SKM-1 (cell line): Measurements from ENCODE around the gene LTBP4.
A peak's percentile ranks its signal among the peaks of the same experiment; 100 is the strongest.

Experiments used
- DNase-seq: peaks from one replicate; lab custom pipeline; 2025; ENCODE audit not compliant: unreplicated experiment; lab: John Stamatoyannopoulos, UW

LTBP4 gene

DNA sequence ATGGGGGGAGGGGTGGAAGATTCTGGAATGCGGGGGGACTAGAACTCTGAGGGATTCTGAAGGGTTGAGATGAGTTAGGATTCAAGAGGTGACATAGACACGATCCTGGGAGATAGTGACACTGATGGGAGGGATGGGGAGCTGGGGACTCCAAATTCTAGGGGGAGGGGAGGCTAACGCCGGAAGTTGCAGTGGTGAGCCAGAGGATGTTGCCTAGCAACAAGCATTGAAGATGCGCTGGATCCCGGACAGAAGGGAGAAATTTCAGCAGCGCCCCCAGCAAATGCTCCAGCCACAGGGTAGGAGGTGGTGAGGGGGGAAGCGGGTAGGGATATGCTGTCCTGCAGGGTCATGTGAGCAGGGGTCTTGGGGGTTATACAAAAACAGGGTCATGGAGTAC is 6.9 kb upstream of the LTBP4 start:
- no peak for DNase-seq

GRCh38 chr19:40594657-40595091 is 6.5 kb upstream of the LTBP4 start:
- DNase-seq, result no peak

DNA sequence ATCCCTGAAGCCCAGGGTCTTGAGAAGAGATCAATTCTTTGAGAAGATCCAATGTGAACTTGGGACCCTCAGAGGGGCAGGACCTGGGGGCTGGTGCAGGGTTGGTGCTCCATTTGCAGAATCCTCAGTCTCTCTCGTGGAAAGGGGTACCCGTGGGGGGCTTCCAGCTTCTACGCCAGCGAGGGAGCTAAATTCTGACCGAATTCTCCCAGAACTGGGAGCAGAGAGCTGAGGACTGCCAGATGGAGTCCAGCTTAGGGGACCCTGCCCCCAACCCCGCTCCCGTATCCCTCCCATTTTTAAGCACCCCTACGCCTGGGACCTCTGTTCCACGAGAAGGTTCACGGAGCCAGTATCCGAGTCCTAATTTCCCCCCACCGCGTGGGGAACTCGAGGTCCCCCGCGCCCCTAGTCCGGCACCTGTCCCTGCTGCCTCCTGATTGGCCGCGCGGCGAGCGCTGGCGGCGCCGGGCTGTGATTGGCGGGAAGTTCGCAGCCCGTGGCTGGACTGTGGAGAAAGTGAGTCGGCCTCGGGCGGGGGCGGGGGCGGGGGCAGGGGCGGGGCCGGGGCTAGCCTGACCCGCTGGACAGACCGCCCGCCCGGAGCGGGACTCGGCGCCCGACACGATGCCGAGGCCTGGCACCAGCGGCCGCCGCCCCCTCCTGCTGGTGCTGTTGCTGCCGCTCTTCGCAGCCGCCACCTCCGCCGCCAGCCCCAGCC is 4.4 kb upstream of the LTBP4 start:
- no peak for DNase-seq

DNA sequence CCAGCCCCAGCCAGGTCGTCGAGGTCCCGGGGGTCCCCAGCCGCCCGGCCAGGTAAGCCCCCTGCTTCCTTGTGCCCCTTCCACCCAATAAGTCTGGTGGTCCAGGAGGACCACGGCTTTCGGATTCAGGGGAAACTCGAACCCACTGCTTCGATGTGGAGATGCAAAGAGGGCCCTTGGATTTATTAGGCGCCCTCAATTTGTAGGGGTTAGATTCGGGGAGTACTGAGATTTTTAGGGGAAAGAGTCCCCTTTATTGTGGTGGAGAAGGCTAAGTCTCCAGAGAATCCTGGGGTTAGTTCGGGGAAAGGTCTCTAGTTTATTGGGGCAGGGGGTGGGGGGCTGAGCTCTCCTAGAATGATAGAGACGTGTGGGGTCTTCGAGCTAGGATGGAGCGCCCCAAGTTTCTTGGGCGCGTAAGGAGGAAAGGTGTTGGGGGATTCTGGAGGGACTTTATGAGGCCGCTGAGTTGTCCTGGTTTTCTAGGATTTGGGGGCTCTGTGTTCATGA is 3.8 kb upstream of the LTBP4 start:
- DNase-seq, result no peak

DNA sequence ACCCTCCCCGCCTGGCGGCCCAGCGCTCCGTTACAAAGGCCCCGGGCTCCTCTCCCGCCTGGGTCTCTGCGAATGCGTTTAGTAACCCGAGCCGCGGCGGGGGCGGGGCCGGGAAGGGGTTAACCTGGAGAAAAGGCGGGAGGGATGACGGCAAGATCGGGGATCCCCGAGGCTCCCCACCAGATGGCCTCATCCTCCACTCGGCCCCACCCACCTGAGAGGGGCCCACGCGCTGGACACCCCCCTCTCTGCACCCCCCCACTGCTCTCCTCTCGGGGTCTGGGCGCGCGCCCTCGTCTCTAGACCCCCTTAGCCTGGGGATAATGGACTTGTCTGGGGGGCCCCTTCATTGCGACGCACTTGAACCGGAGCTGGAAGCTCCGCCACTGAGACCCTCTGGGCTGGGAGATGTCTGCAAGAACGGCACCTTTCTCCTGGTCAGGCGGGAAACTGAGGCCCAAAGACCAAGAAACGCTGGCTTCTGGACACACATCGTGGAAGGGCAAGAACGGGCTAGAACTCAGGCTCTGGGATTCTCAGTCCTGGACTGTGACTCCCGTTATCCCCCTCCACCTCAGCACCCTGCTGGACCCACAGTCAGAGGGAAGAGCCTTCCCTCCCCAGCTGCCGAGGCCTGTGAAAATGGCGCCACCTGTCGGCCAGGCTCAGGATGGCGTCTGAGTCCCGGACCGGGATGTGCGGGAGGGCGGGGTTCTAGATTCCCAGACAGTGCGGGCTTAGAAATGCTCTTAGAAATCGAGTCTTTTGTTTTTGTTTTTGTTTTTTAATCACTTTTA is 2.9 kb upstream of the LTBP4 start:
- DNase-seq, result peak; percentile 37

DNA sequence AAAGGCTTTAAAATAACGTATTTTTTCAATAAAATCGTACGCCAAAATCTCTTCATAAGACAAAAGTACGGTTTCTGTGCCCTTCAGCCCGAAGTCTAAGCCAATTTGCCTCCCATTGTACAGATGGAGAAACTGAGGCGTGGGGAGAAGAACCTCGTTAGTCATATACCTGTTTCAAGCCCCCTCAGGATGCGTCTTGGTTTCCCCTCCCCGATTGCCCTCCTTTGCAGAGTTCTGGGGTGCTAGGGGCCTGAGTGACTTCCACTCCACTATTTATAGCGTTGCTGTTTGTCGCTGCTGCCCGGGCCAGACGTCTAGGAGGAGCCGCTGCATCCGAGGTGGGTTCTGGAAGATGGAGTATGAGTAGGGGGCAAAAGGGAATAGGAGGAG is 2.3 kb upstream of the LTBP4 start:
- DNase-seq, result no peak

- no peak for DNase-seq
Measured at GRCh38 chr19:40599331-40599901, 1.8 kb upstream of the LTBP4 start.

GRCh38 chr19:40599902-40600569 is 1.1 kb upstream of the LTBP4 start:
- no peak for DNase-seq

GRCh38 chr19:40600570-40601133 is 517 bp upstream of the LTBP4 start:
- DNase-seq, result no peak

DNA sequence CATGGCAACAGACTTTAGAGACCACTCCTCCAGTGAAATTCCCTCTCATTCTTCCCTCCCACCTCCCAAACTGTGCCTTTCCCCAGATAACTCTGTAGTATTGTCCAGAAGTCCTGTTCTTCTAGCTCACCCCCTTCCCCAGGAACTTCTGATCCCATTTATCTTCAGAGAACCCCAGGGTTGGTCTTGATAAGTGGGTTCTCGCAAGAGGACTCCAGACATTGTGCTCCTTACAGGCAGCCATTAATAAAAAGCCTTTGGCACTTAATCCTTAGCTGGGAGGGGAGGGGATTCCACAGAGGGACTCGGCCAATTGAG is 1.9 kb downstream of the LTBP4 start:
- DNase-seq, result no peak

- DNase-seq, result peak; percentile 93
Measured at GRCh38 chr19:40603389-40604170, 2.4 kb downstream of the LTBP4 start.

DNA sequence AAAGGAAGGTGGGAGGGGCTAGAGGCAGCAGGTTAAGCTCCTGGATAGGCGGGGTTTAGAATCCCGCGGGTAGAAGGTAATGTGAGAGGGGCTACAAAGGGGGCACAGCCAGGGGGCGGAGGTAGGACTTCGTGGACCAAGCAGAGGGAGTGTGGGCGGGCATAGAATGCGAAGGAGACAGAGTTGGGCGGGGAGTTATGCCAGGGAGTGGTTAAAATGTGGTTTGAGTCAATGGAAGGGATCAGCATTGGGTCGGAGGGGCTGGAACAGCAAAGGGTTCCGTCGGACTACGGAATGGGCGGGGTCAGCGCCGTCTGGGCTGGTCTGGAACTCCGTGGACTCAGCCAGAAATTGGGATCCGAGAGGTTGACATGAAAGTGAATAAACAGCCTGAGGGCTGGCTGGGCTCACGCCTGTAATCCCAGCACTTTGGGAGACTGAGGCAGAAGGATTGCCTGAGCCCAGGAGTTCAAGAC is 3.0 kb downstream of the LTBP4 start:
- no peak for DNase-seq

- no peak for DNase-seq
Measured at GRCh38 chr19:40604647-40605215, 3.6 kb downstream of the LTBP4 start.

- DNase-seq, result peak; percentile 35
Measured at GRCh38 chr19:40605216-40605971, 4.2 kb downstream of the LTBP4 start.

- no peak for DNase-seq
Measured at GRCh38 chr19:40607311-40608239, 6.4 kb downstream of the LTBP4 start.

DNA sequence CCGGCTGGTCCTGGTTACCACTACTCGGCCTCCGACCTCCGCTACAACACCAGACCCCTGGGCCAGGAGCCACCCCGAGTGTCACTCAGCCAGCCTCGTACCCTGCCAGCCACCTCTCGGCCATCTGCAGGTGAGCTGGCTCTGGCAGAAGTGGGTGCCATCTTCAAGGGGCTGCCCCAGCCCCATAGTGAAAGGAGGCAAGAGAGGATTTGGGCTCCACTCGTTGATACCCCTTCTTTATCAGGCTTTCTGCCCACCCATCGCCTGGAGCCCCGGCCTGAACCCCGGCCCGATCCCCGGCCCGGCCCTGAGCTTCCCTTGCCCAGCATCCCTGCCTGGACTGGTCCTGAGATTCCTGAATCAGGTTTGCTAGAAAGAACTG is 7.1 kb downstream of the LTBP4 start:
- DNase-seq, result no peak

GRCh38 chr19:40608957-40609356 is 7.8 kb downstream of the LTBP4 start:
- no peak for DNase-seq
